Loucy (cell line): ENCODE data around the gene MAN2B2.

Experiments used
- H2AFZ ChIP-seq: fragments of 200-600 bp; sonication (generic); 2 replicates; pipeline ENCODE4 v1.6.0; 2016; ENCODE audit warnings: antibody characterized with exemption, mild to moderate bottlenecking, low read length, moderate library complexity
- H3F3A ChIP-seq: fragments of 200-600 bp; 2 replicates; pipeline ENCODE4 v1.6.0; 2016; ENCODE audit warnings: antibody characterized with exemption, low read depth, mild to moderate bottlenecking
- H3K27me3 ChIP-seq: fragments of 200-600 bp; sonication (generic); 2 replicates; pipeline ENCODE4 v1.6.1; 2014; ENCODE audit warnings: low read length, mild to moderate bottlenecking; ENCODE audit not compliant: insufficient read depth, poor library complexity, severe bottlenecking
- H3K36me3 ChIP-seq: fragments of 200-600 bp; sonication (generic); 2 replicates; pipeline ENCODE4 v1.6.1; 2016; ENCODE audit warnings: low read length; ENCODE audit not compliant: insufficient read depth
- H3K4me1 ChIP-seq: fragments of 200-600 bp; sonication (generic); 2 replicates; pipeline ENCODE4 v1.5.1; 2014; ENCODE audit warnings: low read length, mild to moderate bottlenecking; ENCODE audit not compliant: insufficient read depth, poor library complexity, severe bottlenecking
- H3K4me2 ChIP-seq: fragments of 200-600 bp; sonication (generic); 2 replicates; pipeline ENCODE4 v1.6.0; 2014; ENCODE audit warnings: antibody characterized with exemption, low read length, low read depth, mild to moderate bottlenecking; ENCODE audit not compliant: poor library complexity, severe bottlenecking
- H3K4me3 ChIP-seq: fragments of 200-600 bp; sonication (generic); 2 replicates; pipeline ENCODE4 v1.5.1; 2014; ENCODE audit warnings: low read length, mild to moderate bottlenecking, mixed read lengths; ENCODE audit not compliant: poor library complexity, severe bottlenecking
- H3K79me2 ChIP-seq: fragments of 200-600 bp; sonication (generic); 2 replicates; pipeline ENCODE4 v1.6.1; 2014; ENCODE audit warnings: low read length; ENCODE audit not compliant: insufficient read depth
- H3K9ac ChIP-seq: fragments of 200-600 bp; sonication (generic); 2 replicates; pipeline ENCODE4 v1.6.0; 2014; ENCODE audit warnings: mild to moderate bottlenecking, low read depth, low read length, moderate library complexity; ENCODE audit not compliant: poor library complexity, severe bottlenecking
- H3K9me2 ChIP-seq: fragments of 200-600 bp; sonication (generic); replicated peaks from 2 replicates; pipeline ENCODE4 v1.6.1; 2016; ENCODE audit warnings: low read depth, low read length, mixed read lengths
- H3K9me3 ChIP-seq: fragments of 200-600 bp; sonication (generic); 2 replicates; pipeline ENCODE4 v1.6.1; 2014; ENCODE audit warnings: mild to moderate bottlenecking, antibody characterized with exemption, low read length, low read depth; ENCODE audit not compliant: insufficient read depth
- H4K20me1 ChIP-seq: fragments of 200-600 bp; sonication (generic); 2 replicates; pipeline ENCODE4 v1.6.0; 2014; ENCODE audit warnings: antibody characterized with exemption, low read length, mild to moderate bottlenecking; ENCODE audit not compliant: insufficient read depth, poor library complexity, severe bottlenecking
- EZH2phosphoT487 ChIP-seq: fragments of 200-600 bp; IDR thresholded peaks from 2 replicates; pipeline ENCODE4 v1.6.1; 2018; ENCODE audit warnings: antibody characterized with exemption, mild to moderate bottlenecking, moderate library complexity, borderline replicate concordance
- TF ChIP-seq, protein P1 (sequence below): fragments of 200-600 bp; sonication (generic); conservative IDR thresholded peaks from 2 replicates; pipeline ENCODE4 v1.5.1; 2014; ENCODE audit warnings: mild to moderate bottlenecking, antibody characterized with exemption, low read length

Gene MAN2B2

GRCh38 chr4:6610856-6611430 lies 36.0 kb downstream of the MAN2B2 start:
- no peaks in the 10 kb centered on the region for H3K9me3 ChIP-seq
- no peak overlapping the region for H3K4me3 ChIP-seq
- no peak for TF ChIP-seq EZH2phosphoT487
- TF ChIP-seq, protein P1, sequence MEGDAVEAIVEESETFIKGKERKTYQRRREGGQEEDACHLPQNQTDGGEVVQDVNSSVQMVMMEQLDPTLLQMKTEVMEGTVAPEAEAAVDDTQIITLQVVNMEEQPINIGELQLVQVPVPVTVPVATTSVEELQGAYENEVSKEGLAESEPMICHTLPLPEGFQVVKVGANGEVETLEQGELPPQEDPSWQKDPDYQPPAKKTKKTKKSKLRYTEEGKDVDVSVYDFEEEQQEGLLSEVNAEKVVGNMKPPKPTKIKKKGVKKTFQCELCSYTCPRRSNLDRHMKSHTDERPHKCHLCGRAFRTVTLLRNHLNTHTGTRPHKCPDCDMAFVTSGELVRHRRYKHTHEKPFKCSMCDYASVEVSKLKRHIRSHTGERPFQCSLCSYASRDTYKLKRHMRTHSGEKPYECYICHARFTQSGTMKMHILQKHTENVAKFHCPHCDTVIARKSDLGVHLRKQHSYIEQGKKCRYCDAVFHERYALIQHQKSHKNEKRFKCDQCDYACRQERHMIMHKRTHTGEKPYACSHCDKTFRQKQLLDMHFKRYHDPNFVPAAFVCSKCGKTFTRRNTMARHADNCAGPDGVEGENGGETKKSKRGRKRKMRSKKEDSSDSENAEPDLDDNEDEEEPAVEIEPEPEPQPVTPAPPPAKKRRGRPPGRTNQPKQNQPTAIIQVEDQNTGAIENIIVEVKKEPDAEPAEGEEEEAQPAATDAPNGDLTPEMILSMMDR: no peak
- no peaks in the 10 kb centered on the region for H3K79me2 ChIP-seq
- no peak overlapping the region for H3K4me2 ChIP-seq
- H3F3A ChIP-seq: no peaks in the 10 kb centered on the region
- H3K9me2 ChIP-seq: no peaks in the 10 kb centered on the region
- H3K9ac ChIP-seq: no peak overlapping the region
- no peaks in the 10 kb centered on the region for H4K20me1 ChIP-seq
- H3K36me3 ChIP-seq: peaks cover 20% of the 10 kb centered on the region
- H3K27me3 ChIP-seq: no peaks in the 10 kb centered on the region
- no peaks in the 10 kb centered on the region for H3K4me1 ChIP-seq
- H2AFZ ChIP-seq: no peak overlapping the region

- TF ChIP-seq, protein P1: no peak
- no peak for TF ChIP-seq EZH2phosphoT487
- Histone ChIP-seq H3K36me3 (peaks cover 26% of the 10 kb centered on the region; the same call in 1 of the 2 replicates), H3K4me1 (no peaks in the 10 kb centered on the region), H3K4me3 (no peak overlapping the region), H3K4me2 (no peak overlapping the region), H3F3A (no peaks in the 10 kb centered on the region), H3K9ac (no peak overlapping the region), H3K9me2 (no peaks in the 10 kb centered on the region), H3K9me3 (no peaks in the 10 kb centered on the region), H3K79me2 (no peaks in the 10 kb centered on the region), H2AFZ (no peak overlapping the region), H3K27me3 (no peaks in the 10 kb centered on the region), H4K20me1 (no peaks in the 10 kb centered on the region)
Observed at GRCh38 chr4:6612961-6613675, 38.1 kb downstream of the MAN2B2 start.

- Histone ChIP-seq H3F3A (no peaks in the 10 kb centered on the region), H3K9me2 (no peaks in the 10 kb centered on the region), H3K4me1 (no peaks in the 10 kb centered on the region), H3K4me2 (no peak overlapping the region), H3K36me3 (peaks cover 28% of the 10 kb centered on the region; the same call in 1 of the 2 replicates), H3K4me3 (no peak overlapping the region), H3K79me2 (no peaks in the 10 kb centered on the region), H3K27me3 (no peaks in the 10 kb centered on the region), H3K9me3 (no peaks in the 10 kb centered on the region), H4K20me1 (no peaks in the 10 kb centered on the region), H2AFZ (no peak overlapping the region), H3K9ac (no peak overlapping the region)
- TF ChIP-seq, protein P1: no peak
Observed at GRCh38 chr4:6613676-6614651, 39.0 kb downstream of the MAN2B2 start.
